ENCODE results near the gene ECT2L. TPM values are rescaled to one million over a fixed set of nuclear protein-coding genes. Genes with fewer than 3 reads are reported as not detected.

The ECT2L gene
- total RNA-seq, 1 experiment from 2014 or later, result not detected

- Histone ChIP-seq H3K14ac (ENCODE audit: insufficient read depth, low read length) (no peak overlapping the region), H4K8ac (replicated peaks; ENCODE audit: insufficient read length, low read depth, low read length) (no peak overlapping the region), H3T11ph (ENCODE audit: low read length) (no peak overlapping the region), H2AFZ (ENCODE audit: low read length) (no peak overlapping the region), H3K9me3 (ENCODE audit: control insufficient read depth, low read depth, low read length) (no peaks in the 10 kb centered on the region), H2BK120ac (ENCODE audit: low read depth, low read length, poor library complexity, severe bottlenecking) (no peak overlapping the region), H3K4ac (ENCODE audit: low read depth, low read length) (no peak overlapping the region), H3K4me1 (ENCODE audit: insufficient read depth, low read length) (no peaks in the 10 kb centered on the region), H3K23me2 (ENCODE audit: insufficient read length, low read depth, low read length, poor library complexity, severe bottlenecking) (no peaks in the 10 kb centered on the region), H2BK20ac (ENCODE audit: low read depth, low read length, poor library complexity, severe bottlenecking) (no peak overlapping the region), H2BK15ac (ENCODE audit: low read depth, low read length) (no peak overlapping the region), H2BK12ac (ENCODE audit: insufficient read length, low read depth, low read length) (no peak overlapping the region), H3K4me2 (ENCODE audit: insufficient read depth, insufficient read length, low read length) (no peak overlapping the region), H4K5ac (ENCODE audit: insufficient read length, low read depth, low read length) (no peak overlapping the region), H3K27me3 (ENCODE audit: insufficient read depth, low read length) (no peaks in the 10 kb centered on the region), H3K9ac (ENCODE audit: extremely low read depth, insufficient read length, low read length) (no peak overlapping the region), H3K79me1 (ENCODE audit: insufficient read depth, low read depth, low read length, poor library complexity, severe bottlenecking) (no peaks in the 10 kb centered on the region), H2AK5ac (ENCODE audit: insufficient read length, low read length) (no peak overlapping the region), H4K20me1 (ENCODE audit: control insufficient read depth, insufficient read depth, insufficient read length) (no peaks in the 10 kb centered on the region), H4K91ac (ENCODE audit: insufficient read length, low read depth, low read length) (no peak overlapping the region), H2BK5ac (ENCODE audit: insufficient read length, low read length) (no peak overlapping the region), H3K27ac (ENCODE audit: insufficient read length, low read depth, low read length) (no peak overlapping the region), H3K79me2 (ENCODE audit: insufficient read depth, low read length) (no peaks in the 10 kb centered on the region), H3K56ac (ENCODE audit: insufficient read length, low read depth, low read length) (no peak overlapping the region), H3K23ac (ENCODE audit: insufficient read length, low read depth, low read length) (no peak overlapping the region), H3K18ac (ENCODE audit: insufficient read length, low read depth, low read length) (no peak overlapping the region)
- no peaks in the 10 kb centered on the region for H3K27me3 Mint-ChIP-seq (ENCODE audit: low read depth)
- no peak overlapping the region for H3K27ac Mint-ChIP-seq
- TF ChIP-seq CTCF (conservative IDR thresholded peaks at IDR 0.05), result no peak
- peaks cover 2 to 4% of the 10 kb centered on the region in 2 experiments for H3K4me1 Mint-ChIP-seq
- no peaks in the 10 kb centered on the region for H3K9me3 Mint-ChIP-seq
- peaks cover 4 to 29% (median 18%) of the 10 kb centered on the region in 3 experiments; a peak in 5 of 7 replicates for H3K36me3 Mint-ChIP-seq (ENCODE audit: insufficient read depth in 1 of 3, low read depth in 3 of 3)
- H3K4me3 Mint-ChIP-seq, result no peak overlapping the region
- DNase-seq, result no peak
Observed at GRCh38 chr6:138897031-138897430, 101.1 kb downstream of the ECT2L start.
